ENCODE data around the gene MPO. TPM values are rescaled to one million over a fixed set of nuclear protein-coding genes. Genes with fewer than 3 reads are reported as not detected.

The MPO gene
- total and polyA plus RNA-seq, 2 of the 4 experiments (the other 2 are of a cell fraction), result not detected

DNA sequence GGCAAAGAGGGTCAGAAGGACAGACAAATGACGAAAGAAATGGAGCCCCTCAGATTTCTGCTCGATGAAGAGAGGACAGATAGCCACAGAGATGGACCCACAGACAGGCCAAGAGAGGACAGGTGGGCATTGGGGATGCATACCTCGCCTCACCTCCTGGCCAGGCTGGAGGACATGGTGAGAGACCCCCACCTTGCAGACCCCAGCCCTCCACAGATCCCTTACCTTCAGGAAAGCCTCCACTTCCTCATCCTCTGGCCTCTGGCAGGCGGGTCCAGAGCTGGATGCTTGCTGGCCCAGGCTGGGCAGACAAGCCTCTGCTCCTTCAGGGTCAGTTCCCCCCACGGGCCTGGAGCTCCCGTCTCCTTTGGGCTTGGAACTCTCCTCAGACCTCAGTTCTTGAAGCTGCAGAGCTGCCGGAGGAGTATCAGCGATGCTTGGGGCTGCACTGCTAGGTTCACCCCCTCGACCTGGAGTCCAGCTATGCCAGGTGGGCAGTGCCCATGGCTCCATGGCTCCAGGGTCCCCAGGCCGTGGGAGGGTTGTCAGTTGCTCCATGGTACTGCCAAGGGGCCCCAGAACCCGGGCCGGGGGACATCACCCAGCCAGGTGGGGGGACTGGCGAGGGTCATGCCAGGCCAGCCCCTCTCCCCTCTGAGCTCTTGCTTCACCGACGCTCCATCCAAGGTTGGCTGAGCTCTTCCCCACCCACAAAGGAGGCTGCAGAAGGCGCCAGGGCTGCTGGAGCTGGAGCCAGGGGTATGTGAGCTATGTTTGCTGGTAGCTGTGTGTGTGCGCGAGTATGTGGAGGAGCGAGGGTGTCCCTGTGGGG, 46.8 kb upstream of the MPO start:
- Histone ChIP-seq H2BK5ac (ENCODE audit: low read depth, low read length, poor library complexity, severe bottlenecking) (no peak overlapping the region), H4K5ac (ENCODE audit: low read depth, low read length) (no peak overlapping the region), H3K4me1 (ENCODE audit: control insufficient read depth, insufficient read depth, low read length) (peaks cover 8% of the 10 kb centered on the region), H3K4me3 (ENCODE audit: insufficient read depth, low read depth, low read length) (no peak overlapping the region), H4K20me1 (ENCODE audit: insufficient read depth, low read length) (no peaks in the 10 kb centered on the region), H4K91ac (ENCODE audit: insufficient read depth, low read depth, low read length) (no peak overlapping the region), H3K27me3 (ENCODE audit: control insufficient read depth, insufficient read depth, low read length) (peaks cover 5% of the 10 kb centered on the region; the same call in 1 of the 2 replicates), H3K4ac (ENCODE audit: low read depth, low read length) (no peak overlapping the region), H2BK15ac (ENCODE audit: low read depth, low read length) (no peak overlapping the region), H3K14ac (replicated peaks; ENCODE audit: low read depth, low read length) (no peak overlapping the region), H3K9ac (ENCODE audit: low read depth, low read length) (no peak overlapping the region), H3K36me3 (ENCODE audit: control insufficient read depth, insufficient read depth, low read length) (no peaks in the 10 kb centered on the region), H2AK5ac (ENCODE audit: low read depth, low read length) (no peak overlapping the region), H3K9me3 (ENCODE audit: control insufficient read depth, insufficient read depth, low read length) (no peaks in the 10 kb centered on the region), H3K23ac (ENCODE audit: low read depth, low read length) (no peak overlapping the region), H3K56ac (ENCODE audit: extremely low read depth, insufficient read depth, low read length) (no peak overlapping the region), H3K4me2 (ENCODE audit: low read depth, low read length) (no peak overlapping the region), H2BK20ac (ENCODE audit: low read depth, low read length) (no peak overlapping the region), H3K18ac (ENCODE audit: low read depth, low read length) (no peak overlapping the region), H4K8ac (ENCODE audit: low read depth in 2 of 2, low read length in 2 of 2) (no peak overlapping the region), H3K27ac (ENCODE audit: insufficient read depth, low read length) (no peak overlapping the region), H2AFZ (replicated peaks; ENCODE audit: low read length, poor library complexity) (no peak overlapping the region), H3K79me1 (ENCODE audit: low read depth in 1 of 2, low read length in 2 of 2) (no peaks in the 10 kb centered on the region), H2BK120ac (ENCODE audit: low read depth, low read length) (no peak overlapping the region), H3K9me1 (ENCODE audit: insufficient read depth, low read length) (peaks cover 7% of the 10 kb centered on the region; the same call in 1 of the 2 replicates), H2AK9ac (replicated peaks; ENCODE audit: low read depth, low read length, poor library complexity) (no peak overlapping the region)
- in situ Hi-C loops (cut with MboI; ENCODE audit: low sequenced_read_pairs) (loop anchor here (25.0 kb wide), 1 partner anchor 465 kb away; the partner anchor contains the start of gene MRPS23), dilution Hi-C loops (cut with HindIII; ENCODE audit: low sequenced_read_pairs, unreplicated experiment) (no loop called here), intact Hi-C loops (cut with micrococcal nuclease) (no loop called here)
- no peak for ATAC-seq (ENCODE audit: low read depth)
- CTCF ChIA-PET, result no interaction called here
- BruUV-seq (replicated peaks), result no TSS peak
- no peak for DNase-seq
- WGBS, 2 experiments (ENCODE audit: extremely low coverage in 2 of 2, insufficient read length in 1 of 2), result 68% methylated on average over 2 of the region's 19 CpGs; no CpG with 5 or more reads in 1 of the 2 experiments
- POLR2A ChIA-PET (ENCODE audit: unreplicated experiment), result interaction anchor here (1.6 kb wide), 1 partner anchor 24 kb away, joined by 3 read pairs; the partner anchor contains the start of gene SUPT4H1
- TF ChIP-seq RFX5 (IDR thresholded peaks at IDR 0.05; ENCODE audit: low read depth, low read length) (no peak), POLR2A (IDR thresholded peaks at IDR 0.05; ENCODE audit: low read depth, low read length) (no peak), SMC3 (IDR thresholded peaks at IDR 0.05; ENCODE audit: low read depth, low read length) (no peak), MXI1 (IDR thresholded peaks at IDR 0.05; ENCODE audit: borderline replicate concordance, low read depth, low read length) (no peak), CHD1 (IDR thresholded peaks at IDR 0.05; ENCODE audit: low read depth, low read length) (no peak), FOS (IDR thresholded peaks at IDR 0.05; ENCODE audit: low read depth, low read length) (no peak), NFE2L2 (IDR thresholded peaks at IDR 0.05; ENCODE audit: low read depth, low read length) (no peak), CEBPB (IDR thresholded peaks at IDR 0.05; ENCODE audit: low read depth, low read length) (no peak), RCOR1 (IDR thresholded peaks at IDR 0.05; ENCODE audit: insufficient replicate concordance, low read length) (no peak), MAZ (IDR thresholded peaks at IDR 0.05; ENCODE audit: borderline replicate concordance, low read depth, low read length) (no peak), BHLHE40 (IDR thresholded peaks at IDR 0.05; ENCODE audit: low read depth, low read length) (no peak), RAD21 (IDR thresholded peaks at IDR 0.05; ENCODE audit: low read length) (no peak)
- TF ChIP-seq, protein P1, sequence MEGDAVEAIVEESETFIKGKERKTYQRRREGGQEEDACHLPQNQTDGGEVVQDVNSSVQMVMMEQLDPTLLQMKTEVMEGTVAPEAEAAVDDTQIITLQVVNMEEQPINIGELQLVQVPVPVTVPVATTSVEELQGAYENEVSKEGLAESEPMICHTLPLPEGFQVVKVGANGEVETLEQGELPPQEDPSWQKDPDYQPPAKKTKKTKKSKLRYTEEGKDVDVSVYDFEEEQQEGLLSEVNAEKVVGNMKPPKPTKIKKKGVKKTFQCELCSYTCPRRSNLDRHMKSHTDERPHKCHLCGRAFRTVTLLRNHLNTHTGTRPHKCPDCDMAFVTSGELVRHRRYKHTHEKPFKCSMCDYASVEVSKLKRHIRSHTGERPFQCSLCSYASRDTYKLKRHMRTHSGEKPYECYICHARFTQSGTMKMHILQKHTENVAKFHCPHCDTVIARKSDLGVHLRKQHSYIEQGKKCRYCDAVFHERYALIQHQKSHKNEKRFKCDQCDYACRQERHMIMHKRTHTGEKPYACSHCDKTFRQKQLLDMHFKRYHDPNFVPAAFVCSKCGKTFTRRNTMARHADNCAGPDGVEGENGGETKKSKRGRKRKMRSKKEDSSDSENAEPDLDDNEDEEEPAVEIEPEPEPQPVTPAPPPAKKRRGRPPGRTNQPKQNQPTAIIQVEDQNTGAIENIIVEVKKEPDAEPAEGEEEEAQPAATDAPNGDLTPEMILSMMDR (conservative IDR thresholded peaks at IDR 0.05; ENCODE audit: low read depth, low read length), result no peak
- TF ChIP-seq, protein P2, sequence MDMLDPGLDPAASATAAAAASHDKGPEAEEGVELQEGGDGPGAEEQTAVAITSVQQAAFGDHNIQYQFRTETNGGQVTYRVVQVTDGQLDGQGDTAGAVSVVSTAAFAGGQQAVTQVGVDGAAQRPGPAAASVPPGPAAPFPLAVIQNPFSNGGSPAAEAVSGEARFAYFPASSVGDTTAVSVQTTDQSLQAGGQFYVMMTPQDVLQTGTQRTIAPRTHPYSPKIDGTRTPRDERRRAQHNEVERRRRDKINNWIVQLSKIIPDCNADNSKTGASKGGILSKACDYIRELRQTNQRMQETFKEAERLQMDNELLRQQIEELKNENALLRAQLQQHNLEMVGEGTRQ (IDR thresholded peaks at IDR 0.05; ENCODE audit: low read depth, low read length), result no peak
- TF ChIP-seq, protein P3, sequence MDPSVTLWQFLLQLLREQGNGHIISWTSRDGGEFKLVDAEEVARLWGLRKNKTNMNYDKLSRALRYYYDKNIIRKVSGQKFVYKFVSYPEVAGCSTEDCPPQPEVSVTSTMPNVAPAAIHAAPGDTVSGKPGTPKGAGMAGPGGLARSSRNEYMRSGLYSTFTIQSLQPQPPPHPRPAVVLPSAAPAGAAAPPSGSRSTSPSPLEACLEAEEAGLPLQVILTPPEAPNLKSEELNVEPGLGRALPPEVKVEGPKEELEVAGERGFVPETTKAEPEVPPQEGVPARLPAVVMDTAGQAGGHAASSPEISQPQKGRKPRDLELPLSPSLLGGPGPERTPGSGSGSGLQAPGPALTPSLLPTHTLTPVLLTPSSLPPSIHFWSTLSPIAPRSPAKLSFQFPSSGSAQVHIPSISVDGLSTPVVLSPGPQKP (IDR thresholded peaks at IDR 0.05; ENCODE audit: borderline replicate concordance, low read depth, low read length), result no peak
